Keratinocyte (primary cell): ENCODE measurements around the gene TUBGCP6. TPM values are rescaled to one million over a fixed set of nuclear protein-coding genes. Genes with fewer than 3 reads are reported as not detected.
A peak's percentile ranks its signal among the peaks of the same experiment; 100 is the strongest.

Experiments used
- DNase-seq: peaks from one replicate; pipeline ENCODE4 v3.0.0-alpha.2; 2011; ENCODE audit warnings: low read depth, missing footprints, low spot score
- FAIRE-seq: peaks from 2 replicates; lab custom pipeline; 2011; peaks lifted over from hg19 to GRCh38; lab: Jason Lieb, UNC
- H2AFZ ChIP-seq: 2 replicates; pipeline ENCODE4 v1.6.0; 2012; ENCODE audit warnings: low read length, control low read depth, inconsistent platforms; ENCODE audit not compliant: control insufficient read depth
- H3K27ac ChIP-seq: 2 replicates; pipeline ENCODE4 v1.5.1; 2011; ENCODE audit warnings: low read length; ENCODE audit not compliant: control insufficient read depth, insufficient read depth
- H3K27me3 ChIP-seq: 3 replicates; pipeline ENCODE4 v1.6.0; 2011; ENCODE audit warnings: low read length; ENCODE audit not compliant: control insufficient read depth, insufficient read depth; ENCODE audit errors: extremely low read depth
- H3K36me3 ChIP-seq, 2 experiments: 2 replicates in 1 of 2; 3 replicates in 1 of 2; pipeline ENCODE4 v1.5.1; 2011; ENCODE audit warnings: low read length in 2 of 2, mild to moderate bottlenecking in 1 of 2; ENCODE audit not compliant: control insufficient read depth in 2 of 2, insufficient read depth in 2 of 2; ENCODE audit errors: extremely low read depth in 1 of 2
- H3K4me1 ChIP-seq: 3 replicates; pipeline ENCODE4 v1.5.1; 2011; ENCODE audit warnings: low read length; ENCODE audit not compliant: control insufficient read depth, insufficient read depth; ENCODE audit errors: extremely low read depth
- H3K4me2 ChIP-seq: 3 replicates; pipeline ENCODE4 v1.6.0; 2011; ENCODE audit warnings: low read depth, low read length; ENCODE audit not compliant: control insufficient read depth, insufficient read depth; ENCODE audit errors: extremely low read depth
- H3K4me3 ChIP-seq, 3 experiments: fragments of 200-600 bp in 1 of 3; sonication (generic) in 1 of 3; 2 replicates in 2 of 3; 3 replicates in 1 of 3; pipeline ENCODE4 v1.5.1; 2011 to 2016; ENCODE audit warnings: low read length in 3 of 3, mild to moderate bottlenecking in 3 of 3, control low read depth in 2 of 3, inconsistent platforms in 1 of 3, low read depth in 1 of 3, mixed read lengths in 1 of 3, mixed run types in 1 of 3, moderate library complexity in 1 of 3; ENCODE audit not compliant: control insufficient read depth in 2 of 3, insufficient read depth in 2 of 3; ENCODE audit errors: extremely low read depth in 1 of 3
- H3K79me2 ChIP-seq: 2 replicates; pipeline ENCODE4 v1.6.0; 2012; ENCODE audit warnings: low read length; ENCODE audit not compliant: control insufficient read depth, insufficient read depth
- H3K9ac ChIP-seq: 3 replicates; pipeline ENCODE4 v1.6.0; 2011; ENCODE audit warnings: low read length; ENCODE audit not compliant: control insufficient read depth, insufficient read depth; ENCODE audit errors: extremely low read depth
- H3K9me1 ChIP-seq: 3 replicates; pipeline ENCODE4 v1.6.0; 2011; ENCODE audit warnings: low read length; ENCODE audit not compliant: control insufficient read depth, insufficient read depth; ENCODE audit errors: extremely low read depth
- H3K9me3 ChIP-seq: 2 replicates; pipeline ENCODE4 v1.5.1; 2012; ENCODE audit warnings: low read depth, low read length; ENCODE audit not compliant: control insufficient read depth
- H4K20me1 ChIP-seq: 3 replicates; pipeline ENCODE4 v1.6.0; 2011; ENCODE audit warnings: low read length; ENCODE audit not compliant: control insufficient read depth, insufficient read depth; ENCODE audit errors: extremely low read depth
- CTCF ChIP-seq, 3 experiments: IDR thresholded peaks in 1 of 3; conservative IDR thresholded peaks in 1 of 3; optimal IDR thresholded peaks in 1 of 3; 2 replicates in 2 of 3; 3 replicates in 1 of 3; pipeline versions ENCODE3 to v1.5.1; 2011; ENCODE audit warnings: low read length in 3 of 3, mild to moderate bottlenecking in 3 of 3, moderate library complexity in 2 of 3, control low read depth in 1 of 3, inconsistent platforms in 1 of 3; ENCODE audit not compliant: insufficient read depth in 2 of 3; ENCODE audit errors: extremely low read depth in 1 of 3
- EZH2 ChIP-seq: IDR thresholded peaks from one replicate; pipeline ENCODE4 v1.6.1; 2012; ENCODE audit warnings: inconsistent platforms, mild to moderate bottlenecking, low read length, moderate library complexity
- dilution Hi-C: fragments of 300-500 bp; cut with MboI; formaldehyde crosslinking; loops from one replicate; pipeline ENCODE4 v1.7.0; 2020; ENCODE audit warnings: low sequenced_read_pairs; ENCODE audit not compliant: extremely low pct_ligation_motif_present
- polyA plus RNA-seq, 5 experiments: library from polyadenylated mRNA; depleted of rRNA in 3 of 5; stranded (reverse) in 3 of 5; stranded (forward) in 1 of 5; unstranded in 1 of 5; fragments of >200 nt; gene quantifications; 1 replicate in 1 of 5; 2 replicates in 3 of 5; 3 replicates in 1 of 5; pipeline versions ENCODE4 v1.2.1 to v1.2.3, GENCODE V29; 2011 to 2012; ENCODE audit warnings: missing spikeins in 2 of 5, low read depth in 1 of 5, low replicate concordance in 1 of 5

The TUBGCP6 gene
- polyA plus RNA-seq, 1 donor (not counting 4 experiments of a cell fraction or from before 2014, with no cell fraction given): 10.1 TPM

GRCh38 chr22:50193621-50194020 lies 51.2 kb downstream of the TUBGCP6 start:
- no peak overlapping the region for H2AFZ ChIP-seq
- H3K27me3 ChIP-seq: no peaks in the 10 kb centered on the region
- H4K20me1 ChIP-seq: no peaks in the 10 kb centered on the region
- DNase-seq (no peak), FAIRE-seq (no peak)
- H3K9ac ChIP-seq: no peak overlapping the region
- no peak overlapping the region for H3K4me2 ChIP-seq
- H3K9me3 ChIP-seq: no peaks in the 10 kb centered on the region
- dilution Hi-C loops: no loop called here
- TF ChIP-seq EZH2 (no peak), CTCF (optimal IDR thresholded peaks at IDR 0.05 in 1 of 3, IDR thresholded peaks at IDR 0.05 in 1 of 3, conservative IDR thresholded peaks at IDR 0.05 in 1 of 3; ENCODE audit: extremely low read depth in 1 of 3, insufficient read depth in 2 of 3, low read length in 3 of 3) (no peak)
- H3K9me1 ChIP-seq: no peaks in the 10 kb centered on the region
- H3K4me3 ChIP-seq: no peak overlapping the region
- peaks cover 45% of the 10 kb centered on the region for H3K79me2 ChIP-seq
- peaks cover 22 to 25% of the 10 kb centered on the region in 2 experiments for H3K36me3 ChIP-seq
- no peak overlapping the region for H3K27ac ChIP-seq
- H3K4me1 ChIP-seq: peaks cover 28% of the 10 kb centered on the region

GRCh38 chr22:50192436-50193204 lies 52.2 kb downstream of the TUBGCP6 start:
- peak overlapping the region; percentile 16 for H3K4me2 ChIP-seq
- peaks cover 22% of the 10 kb centered on the region in 2 experiments for H3K36me3 ChIP-seq
- H3K9ac ChIP-seq: no peak overlapping the region
- no peak for TF ChIP-seq CTCF (optimal IDR thresholded peaks at IDR 0.05 in 1 of 3, IDR thresholded peaks at IDR 0.05 in 1 of 3, conservative IDR thresholded peaks at IDR 0.05 in 1 of 3; ENCODE audit: extremely low read depth in 1 of 3, insufficient read depth in 2 of 3, low read length in 3 of 3)
- no peak for TF ChIP-seq EZH2
- peaks cover 28% of the 10 kb centered on the region for H3K4me1 ChIP-seq
- DNase-seq: no peak
- no peaks in the 10 kb centered on the region for H3K9me1 ChIP-seq
- no peaks in the 10 kb centered on the region for H3K9me3 ChIP-seq
- dilution Hi-C loops: no loop called here
- FAIRE-seq: no peak
- no peaks in the 10 kb centered on the region for H3K27me3 ChIP-seq
- H3K4me3 ChIP-seq: no peak overlapping the region
- H2AFZ ChIP-seq: no peak overlapping the region
- peaks cover 54% of the 10 kb centered on the region for H3K79me2 ChIP-seq
- H3K27ac ChIP-seq: peak overlapping the region; percentile 40
- H4K20me1 ChIP-seq: no peaks in the 10 kb centered on the region
